ENCODE measurements around the gene HP1BP3.

HP1BP3 gene

DNA sequence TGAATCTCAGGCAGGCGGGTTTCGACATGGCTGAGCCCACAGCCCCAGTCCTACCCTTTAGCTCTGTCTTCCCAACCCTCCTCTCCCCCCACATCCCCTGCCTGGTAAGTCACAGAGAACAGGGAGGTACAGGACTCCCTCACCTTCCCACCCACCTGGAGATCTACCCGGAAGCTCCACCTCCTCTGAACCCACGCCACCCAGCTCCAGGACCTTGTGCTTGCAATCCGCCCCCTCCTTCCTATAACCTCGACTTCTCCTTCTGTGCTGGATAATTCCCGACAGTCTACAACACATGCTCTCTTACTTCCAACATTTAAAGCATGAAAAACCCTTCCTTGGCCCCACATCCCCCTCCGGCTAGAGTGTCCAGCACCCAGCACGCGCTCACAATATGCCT is 91.6 kb downstream of the HP1BP3 start:
- TF ChIP-seq, protein P1, sequence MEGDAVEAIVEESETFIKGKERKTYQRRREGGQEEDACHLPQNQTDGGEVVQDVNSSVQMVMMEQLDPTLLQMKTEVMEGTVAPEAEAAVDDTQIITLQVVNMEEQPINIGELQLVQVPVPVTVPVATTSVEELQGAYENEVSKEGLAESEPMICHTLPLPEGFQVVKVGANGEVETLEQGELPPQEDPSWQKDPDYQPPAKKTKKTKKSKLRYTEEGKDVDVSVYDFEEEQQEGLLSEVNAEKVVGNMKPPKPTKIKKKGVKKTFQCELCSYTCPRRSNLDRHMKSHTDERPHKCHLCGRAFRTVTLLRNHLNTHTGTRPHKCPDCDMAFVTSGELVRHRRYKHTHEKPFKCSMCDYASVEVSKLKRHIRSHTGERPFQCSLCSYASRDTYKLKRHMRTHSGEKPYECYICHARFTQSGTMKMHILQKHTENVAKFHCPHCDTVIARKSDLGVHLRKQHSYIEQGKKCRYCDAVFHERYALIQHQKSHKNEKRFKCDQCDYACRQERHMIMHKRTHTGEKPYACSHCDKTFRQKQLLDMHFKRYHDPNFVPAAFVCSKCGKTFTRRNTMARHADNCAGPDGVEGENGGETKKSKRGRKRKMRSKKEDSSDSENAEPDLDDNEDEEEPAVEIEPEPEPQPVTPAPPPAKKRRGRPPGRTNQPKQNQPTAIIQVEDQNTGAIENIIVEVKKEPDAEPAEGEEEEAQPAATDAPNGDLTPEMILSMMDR (IDR thresholded peaks at IDR 0.05; ENCODE audit: low read depth, low read length), result no peak
- DNase-seq (ENCODE audit: extremely low read depth, low read depth), result no peak

DNA sequence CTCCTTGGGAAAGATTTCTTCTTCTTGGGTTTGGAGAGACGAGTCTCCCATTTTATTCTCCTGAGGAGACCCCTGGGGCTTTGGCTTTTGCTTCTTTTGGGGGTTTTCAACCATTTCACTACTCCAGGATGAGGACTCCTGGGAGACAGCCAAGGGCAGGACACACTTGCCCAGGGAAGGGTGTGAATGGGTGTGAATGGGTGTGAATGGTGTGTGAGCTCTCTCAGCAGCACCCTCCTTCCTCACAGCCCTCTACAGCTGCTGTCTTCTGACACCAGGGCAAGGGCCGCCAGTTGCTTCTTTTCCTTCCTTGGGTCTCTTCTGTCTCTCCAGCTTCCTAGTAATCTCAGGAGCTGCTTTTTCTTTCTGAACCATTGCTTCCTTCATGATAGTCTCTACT is 93.5 kb downstream of the HP1BP3 start:
- no peak for DNase-seq (ENCODE audit: extremely low read depth, low read depth)
- TF ChIP-seq, protein P1 (IDR thresholded peaks at IDR 0.05; ENCODE audit: low read depth, low read length), result no peak
